Neural progenitor cell (in vitro differentiated cells): ENCODE results near the gene LAMA2.

ENCODE experiments used
- CTCF ChIP-seq: fragments of 200-600 bp; sonication (generic); IDR thresholded peaks from 2 replicates; pipeline ENCODE4 v1.5.1; 2017; ENCODE audit warnings: antibody characterized with exemption, mild to moderate bottlenecking
- EZH2 ChIP-seq: fragments of 200-600 bp; sonication (generic); IDR thresholded peaks from 2 replicates; pipeline ENCODE4 v1.6.1; 2017; ENCODE audit warnings: antibody characterized with exemption, mild to moderate bottlenecking, moderate library complexity
- EZH2phosphoT487 ChIP-seq: fragments of 200-600 bp; sonication (generic); IDR thresholded peaks from 2 replicates; pipeline ENCODE4 v1.6.1; 2017; ENCODE audit warnings: antibody characterized with exemption

DNA sequence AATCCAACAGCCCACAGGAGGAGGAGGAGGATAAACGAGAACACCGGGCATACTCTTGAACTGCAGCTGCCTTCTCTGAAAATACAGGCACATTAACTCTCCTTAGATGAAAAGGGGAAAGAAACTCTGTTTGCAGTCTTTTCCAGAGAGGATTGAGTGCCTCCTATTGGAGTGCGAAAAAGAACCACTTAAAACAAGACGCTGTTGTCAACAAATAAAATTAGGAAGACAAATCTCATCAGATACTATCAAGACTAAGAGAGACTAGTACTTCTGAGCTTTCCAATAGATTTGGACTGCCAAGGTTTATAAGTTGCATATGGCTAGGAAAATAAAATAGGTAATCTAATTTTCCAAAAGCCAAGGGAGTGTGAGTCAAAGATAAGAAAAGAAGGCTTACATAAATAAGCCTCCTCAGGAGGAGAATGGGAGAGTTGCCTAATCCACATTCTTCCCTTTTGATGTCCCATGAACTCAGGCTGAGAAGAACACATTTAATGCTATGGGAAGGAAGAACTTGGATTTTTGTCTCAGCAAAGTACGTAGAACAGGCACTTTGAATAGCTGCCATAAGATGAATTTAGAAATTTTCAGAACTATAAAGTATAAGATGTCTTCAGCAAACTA is 672.4 kb downstream of the LAMA2 start:
- no peak for TF ChIP-seq CTCF
- no peak for TF ChIP-seq EZH2
- TF ChIP-seq EZH2phosphoT487 = no peak
